Epithelial cell of esophagus (primary cell): ENCODE measurements around the gene OMD.
A peak's percentile ranks its signal among the peaks of the same experiment; 100 is the strongest.

ENCODE experiments used
- DNase-seq: peaks from one replicate; pipeline ENCODE4 v3.0.0; 2010; ENCODE audit warnings: low read depth
- H3K4me3 ChIP-seq: 2 replicates; pipeline ENCODE4 v1.5.1; 2011; ENCODE audit warnings: mild to moderate bottlenecking, low read length, control low read depth
- TF ChIP-seq, protein P1 (sequence below): IDR thresholded peaks from 2 replicates; pipeline ENCODE4 v1.5.1; 2011; ENCODE audit warnings: low read depth, mild to moderate bottlenecking, low read length, control low read depth, inconsistent platforms; ENCODE audit not compliant: insufficient read depth; ENCODE audit errors: missing control alignments

Gene OMD

GRCh38 chr9:92455217-92455616 is 30.9 kb upstream of the OMD start:
- H3K4me3 ChIP-seq, result no peak overlapping the region
- TF ChIP-seq, protein P1, sequence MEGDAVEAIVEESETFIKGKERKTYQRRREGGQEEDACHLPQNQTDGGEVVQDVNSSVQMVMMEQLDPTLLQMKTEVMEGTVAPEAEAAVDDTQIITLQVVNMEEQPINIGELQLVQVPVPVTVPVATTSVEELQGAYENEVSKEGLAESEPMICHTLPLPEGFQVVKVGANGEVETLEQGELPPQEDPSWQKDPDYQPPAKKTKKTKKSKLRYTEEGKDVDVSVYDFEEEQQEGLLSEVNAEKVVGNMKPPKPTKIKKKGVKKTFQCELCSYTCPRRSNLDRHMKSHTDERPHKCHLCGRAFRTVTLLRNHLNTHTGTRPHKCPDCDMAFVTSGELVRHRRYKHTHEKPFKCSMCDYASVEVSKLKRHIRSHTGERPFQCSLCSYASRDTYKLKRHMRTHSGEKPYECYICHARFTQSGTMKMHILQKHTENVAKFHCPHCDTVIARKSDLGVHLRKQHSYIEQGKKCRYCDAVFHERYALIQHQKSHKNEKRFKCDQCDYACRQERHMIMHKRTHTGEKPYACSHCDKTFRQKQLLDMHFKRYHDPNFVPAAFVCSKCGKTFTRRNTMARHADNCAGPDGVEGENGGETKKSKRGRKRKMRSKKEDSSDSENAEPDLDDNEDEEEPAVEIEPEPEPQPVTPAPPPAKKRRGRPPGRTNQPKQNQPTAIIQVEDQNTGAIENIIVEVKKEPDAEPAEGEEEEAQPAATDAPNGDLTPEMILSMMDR, result peak; percentile 25
- no peak for DNase-seq

DNA sequence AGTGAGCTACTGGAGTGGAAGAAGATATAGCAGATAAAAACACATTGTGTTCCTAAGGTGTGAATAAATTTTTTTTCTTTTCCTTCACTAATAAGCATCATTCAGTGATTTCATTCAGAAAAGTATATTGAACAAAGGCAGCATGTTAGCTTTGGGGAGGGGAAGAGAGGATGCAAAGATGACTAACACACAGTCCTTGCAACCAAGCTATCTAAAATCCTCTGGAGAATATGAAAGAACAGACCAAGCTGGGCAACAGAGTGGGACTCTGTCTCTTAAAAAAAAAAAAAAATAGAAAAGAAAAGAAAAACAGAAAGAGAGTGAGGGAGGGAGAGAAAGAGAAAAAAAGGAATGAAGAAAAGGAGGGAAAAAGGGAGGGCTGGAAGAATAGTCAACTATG is 22.3 kb upstream of the OMD start:
- no peak overlapping the region for H3K4me3 ChIP-seq
- TF ChIP-seq, protein P1, result no peak
- DNase-seq, result no peak

GRCh38 chr9:92444841-92445240 is 20.6 kb upstream of the OMD start:
- no peak overlapping the region for H3K4me3 ChIP-seq
- no peak for DNase-seq
- TF ChIP-seq, protein P1, result no peak

DNA sequence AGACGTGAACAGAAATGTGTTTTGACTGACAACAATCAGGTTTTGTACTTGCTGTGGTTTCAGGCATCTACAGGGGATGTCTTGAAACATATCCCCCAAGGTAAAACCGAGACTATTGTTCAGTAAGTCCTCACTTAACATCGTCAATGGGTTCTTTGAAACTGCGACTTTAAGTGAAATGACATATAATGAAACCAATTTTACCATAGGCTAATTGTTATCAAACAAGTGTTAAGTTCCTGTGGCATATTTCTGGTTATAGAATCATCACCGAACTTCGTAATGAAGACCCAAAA is 16.4 kb upstream of the OMD start:
- TF ChIP-seq, protein P1, result no peak
- H3K4me3 ChIP-seq, result no peak overlapping the region
- no peak for DNase-seq

GRCh38 chr9:92439921-92440750 is 15.9 kb upstream of the OMD start:
- DNase-seq, result peak; percentile 93
- H3K4me3 ChIP-seq, result no peak overlapping the region
- TF ChIP-seq, protein P1, result no peak

- TF ChIP-seq, protein P1, result no peak
- peak; percentile 4 for DNase-seq
- no peak overlapping the region for H3K4me3 ChIP-seq
Observed at GRCh38 chr9:92438900-92439526, 14.7 kb upstream of the OMD start.
